Effector memory CD4-positive, alpha-beta T cell (primary cell): ENCODE measurements around the gene NFATC2.
"Not testable (repeated sequence)": the region's sequence is repeated elsewhere in the genome, so short reads cannot be mapped to it uniquely, and the experiment has no call there.

ENCODE experiments used
- DNase-seq, 3 donors: peaks; one replicate each; pipeline ENCODE4 v3.0.0-alpha.2; 2020
- H3K27ac ChIP-seq: 2 replicates; pipeline ENCODE4 v1.7.0; 2013; ENCODE audit warnings: mild to moderate bottlenecking, low read length, moderate library complexity; ENCODE audit not compliant: insufficient read depth, poor library complexity, severe bottlenecking
- H3K27me3 ChIP-seq: replicated peaks from 2 replicates; pipeline ENCODE4 v1.7.0; 2013; ENCODE audit warnings: mild to moderate bottlenecking, low read length; ENCODE audit not compliant: insufficient read depth, control insufficient read depth, poor library complexity, severe bottlenecking
- H3K36me3 ChIP-seq: 2 replicates; pipeline ENCODE4 v1.7.0; 2013; ENCODE audit warnings: mild to moderate bottlenecking, low read length, moderate library complexity; ENCODE audit not compliant: control insufficient read depth, insufficient read depth
- H3K4me1 ChIP-seq: 2 replicates; pipeline ENCODE4 v1.7.0; 2013; ENCODE audit warnings: low read length, mild to moderate bottlenecking; ENCODE audit not compliant: control insufficient read depth, insufficient read depth, poor library complexity, severe bottlenecking
- H3K4me3 ChIP-seq: 2 replicates; pipeline ENCODE4 v1.7.0; 2013; ENCODE audit warnings: low read length, low read depth, mild to moderate bottlenecking; ENCODE audit not compliant: insufficient read depth, poor library complexity, severe bottlenecking
- H3K9me3 ChIP-seq: 2 replicates; pipeline ENCODE4 v1.7.0; 2013; ENCODE audit warnings: mild to moderate bottlenecking, low read length, moderate library complexity; ENCODE audit not compliant: control insufficient read depth

NFATC2 gene

DNA sequence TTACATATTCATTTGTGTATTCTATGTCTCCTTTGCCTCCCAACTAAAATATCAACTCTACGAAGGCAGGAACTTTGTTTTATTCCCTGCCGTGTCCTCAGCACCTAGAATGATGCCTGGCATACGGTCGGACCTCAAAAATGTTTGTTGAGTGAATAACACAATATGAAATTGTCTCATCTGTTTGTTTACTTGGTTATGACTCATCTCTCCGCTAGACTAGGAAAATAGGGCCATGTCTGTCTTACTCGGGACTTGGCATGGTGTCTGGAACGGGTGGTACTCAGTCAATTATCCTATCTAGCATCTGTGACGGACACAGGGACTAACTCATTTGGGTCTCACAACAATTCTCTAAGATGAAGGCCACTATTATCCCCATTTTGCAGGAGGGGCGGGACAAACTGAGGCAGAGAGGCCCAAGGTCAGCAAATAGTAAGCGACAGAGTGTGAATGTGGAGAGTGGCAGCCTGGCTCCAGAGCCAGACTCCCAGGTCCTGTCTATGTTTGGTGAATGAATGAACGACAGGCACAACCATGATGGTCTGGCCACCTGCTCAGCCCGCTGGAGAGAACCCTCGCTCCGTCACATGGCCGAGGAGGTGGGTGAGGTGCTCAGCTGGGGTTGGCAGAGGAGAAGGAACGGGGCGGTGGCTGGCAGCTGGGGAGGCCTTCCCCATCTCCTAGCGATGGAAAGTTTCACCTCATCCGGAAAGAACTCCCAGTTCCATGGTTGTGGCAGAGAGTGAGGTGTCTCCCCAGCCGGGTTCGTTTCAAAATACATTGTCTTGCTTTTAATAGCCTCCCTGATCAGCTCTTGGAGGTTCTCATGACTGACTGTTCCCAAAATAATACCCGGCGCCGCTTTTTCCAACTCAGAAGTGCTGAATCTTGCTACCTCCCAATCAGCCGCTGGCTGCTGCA, 27.6 kb upstream of the NFATC2 start:
- Histone ChIP-seq H3K9me3 (no peaks in the 10 kb centered on the region), H3K36me3 (no peaks in the 10 kb centered on the region), H3K27ac (no peak overlapping the region), H3K27me3 (no peaks in the 10 kb centered on the region), H3K4me1 (no peaks in the 10 kb centered on the region), H3K4me3 (no peak overlapping the region)
- no peak for DNase-seq

DNA sequence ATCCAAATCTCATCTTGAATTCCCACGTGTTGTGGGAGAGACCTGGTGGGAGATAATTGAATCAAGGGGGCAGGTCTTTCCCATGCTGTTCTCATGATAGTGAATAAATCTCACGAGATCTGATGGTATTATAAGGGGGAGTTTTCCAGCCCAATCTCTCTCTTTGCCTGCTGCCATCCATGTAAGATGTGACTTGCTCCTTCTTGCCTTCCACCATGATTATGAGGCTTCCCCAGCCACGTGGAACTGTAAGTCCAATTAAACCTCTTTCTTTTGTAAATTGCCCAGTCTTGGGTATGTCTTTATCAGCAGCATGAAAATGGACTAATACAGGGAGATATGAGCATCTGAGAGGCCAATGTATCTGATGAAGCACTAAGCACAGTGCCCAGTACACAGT, 26.0 kb upstream of the NFATC2 start:
- not testable (repeated sequence) for H3K4me1 ChIP-seq, H3K27ac ChIP-seq, H3K36me3 ChIP-seq, H3K9me3 ChIP-seq, H3K27me3 ChIP-seq, H3K4me3 ChIP-seq, DNase-seq

DNA sequence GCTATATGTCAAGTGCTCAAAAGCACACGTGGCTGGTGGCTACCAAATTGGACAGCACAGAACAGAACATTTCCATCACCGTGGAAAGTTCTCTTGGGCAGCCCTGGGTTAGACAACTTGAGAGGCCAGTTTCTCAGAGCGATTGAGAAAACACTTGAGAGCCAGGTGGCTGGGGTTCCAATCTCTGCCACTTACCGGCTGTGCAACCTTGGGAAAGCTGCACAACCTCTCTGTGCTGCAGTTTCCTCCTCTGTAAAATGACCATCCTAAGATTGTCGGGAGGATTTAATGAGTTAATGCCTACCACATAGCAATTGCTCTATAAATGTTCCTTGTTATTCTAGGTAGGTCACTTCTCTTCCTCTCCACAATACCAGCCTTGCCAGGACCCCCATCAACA, 25.1 kb upstream of the NFATC2 start:
- no peak for DNase-seq
- Histone ChIP-seq H3K36me3 (no peaks in the 10 kb centered on the region), H3K4me1 (peaks cover 6% of the 10 kb centered on the region), H3K27ac (no peak overlapping the region), H3K9me3 (no peaks in the 10 kb centered on the region), H3K27me3 (peaks cover 8% of the 10 kb centered on the region), H3K4me3 (no peak overlapping the region)

DNA sequence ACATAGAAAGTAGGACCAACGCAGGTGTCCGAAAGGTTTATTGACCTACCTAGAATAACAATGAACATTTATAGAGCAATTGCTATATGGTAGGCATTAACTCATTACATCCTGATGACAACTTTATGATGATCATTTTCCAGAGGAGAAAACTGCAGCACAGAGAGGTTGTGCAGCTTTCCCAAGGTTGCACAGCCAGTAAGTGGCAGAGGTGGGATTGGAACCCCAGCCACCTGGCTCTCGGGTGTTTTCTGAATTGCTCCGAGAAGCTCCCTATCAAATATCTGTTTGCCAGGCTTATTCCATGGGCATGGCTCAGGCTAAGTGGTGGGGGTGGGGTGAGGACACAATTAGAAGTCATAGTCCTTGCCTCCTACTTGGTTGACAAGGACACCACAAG, 24.1 kb upstream of the NFATC2 start:
- peaks cover 14% of the 10 kb centered on the region for H3K4me1 ChIP-seq
- no peak overlapping the region for H3K27ac ChIP-seq
- H3K4me3 ChIP-seq = no peak overlapping the region
- no peaks in the 10 kb centered on the region for H3K36me3 ChIP-seq
- H3K9me3 ChIP-seq = no peaks in the 10 kb centered on the region
- no peak for DNase-seq
- H3K27me3 ChIP-seq = peaks cover 18% of the 10 kb centered on the region

DNA sequence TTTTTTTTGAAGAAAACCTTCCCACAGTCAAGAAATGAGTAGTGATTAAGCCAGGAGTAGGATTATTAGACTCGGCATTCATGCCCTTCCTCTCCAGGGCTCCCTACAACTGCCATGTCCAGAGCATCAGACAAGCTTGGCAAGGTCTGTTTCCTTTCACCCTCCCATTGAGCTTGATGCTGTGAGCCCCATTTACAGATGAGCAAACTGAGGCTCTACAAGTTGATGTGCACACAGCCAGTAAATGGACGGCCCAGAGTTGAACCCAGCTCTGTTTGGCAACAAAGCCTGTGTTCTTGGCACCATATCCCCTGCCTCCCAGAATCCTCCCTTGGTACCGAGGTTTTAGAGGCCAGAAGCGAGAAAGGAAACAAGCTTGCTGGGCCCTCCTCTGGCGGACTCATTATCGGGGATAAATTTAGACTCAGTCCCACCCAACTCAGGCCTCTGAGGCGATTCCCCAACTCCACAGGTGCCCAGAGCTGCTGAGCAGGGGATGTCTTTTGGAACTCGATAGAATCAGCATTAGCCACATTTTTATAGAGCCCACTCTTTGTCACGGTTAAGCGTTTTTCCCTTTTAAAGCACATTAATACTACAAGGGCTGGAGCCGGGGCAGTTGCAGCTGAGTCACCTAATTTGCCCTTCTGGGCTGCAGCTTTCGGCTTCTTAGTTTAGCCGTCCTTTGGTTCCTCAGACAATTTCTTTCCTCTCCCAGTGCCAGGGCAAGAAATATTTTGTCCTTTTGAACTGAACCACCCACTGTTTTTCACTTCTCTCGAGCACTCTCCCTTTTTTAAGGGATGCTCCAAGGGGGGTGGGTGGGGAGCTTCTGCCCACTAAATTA, 23.0 kb upstream of the NFATC2 start:
- Histone ChIP-seq H3K36me3 (no peaks in the 10 kb centered on the region), H3K27me3 (peaks cover 29% of the 10 kb centered on the region), H3K9me3 (no peaks in the 10 kb centered on the region), H3K4me1 (peaks cover 20% of the 10 kb centered on the region), H3K27ac (no peak overlapping the region), H3K4me3 (no peak overlapping the region)
- DNase-seq = no peak

DNA sequence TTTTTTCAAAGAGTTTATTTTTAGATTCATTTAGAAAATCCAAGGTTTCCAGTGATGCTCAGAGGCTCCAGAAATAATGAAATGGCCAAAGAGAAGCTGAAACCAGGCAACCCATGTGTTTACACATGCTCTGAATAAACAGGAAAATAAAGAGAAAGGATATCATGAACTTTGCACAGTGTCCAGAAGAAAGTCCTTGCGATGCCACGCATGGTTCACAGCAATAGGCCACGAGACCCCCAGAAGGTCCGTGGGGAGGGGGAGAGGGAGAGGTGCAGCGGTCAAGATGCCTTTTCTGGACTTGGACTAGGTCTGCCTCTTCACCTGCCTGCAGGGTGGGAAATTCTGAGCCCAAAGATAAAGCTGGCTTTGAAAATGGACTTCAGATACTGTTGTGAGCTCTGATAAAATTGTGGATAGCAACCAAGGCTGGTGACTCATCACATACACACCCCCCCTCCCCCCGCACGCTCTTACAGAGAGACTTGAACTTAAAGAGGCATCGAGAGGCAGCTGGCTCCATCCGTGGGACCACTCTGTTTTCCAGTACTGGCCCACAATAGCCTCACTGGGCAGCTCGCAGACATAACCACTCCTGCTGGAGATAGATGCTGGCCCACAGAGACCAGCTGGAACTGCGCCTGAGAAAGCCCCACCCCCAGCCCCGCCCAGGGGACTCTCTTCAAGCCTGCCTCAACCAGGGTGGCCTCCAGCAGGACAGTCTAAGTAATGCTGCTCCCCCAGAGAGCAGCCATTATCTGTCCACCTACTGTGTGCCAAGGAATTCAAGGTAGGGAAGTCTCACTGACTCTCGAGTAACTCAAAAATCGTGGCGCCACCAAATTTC, 21.2 kb upstream of the NFATC2 start:
- Histone ChIP-seq H3K4me1 (peaks cover 20% of the 10 kb centered on the region), H3K36me3 (no peaks in the 10 kb centered on the region), H3K27ac (no peak overlapping the region), H3K9me3 (no peaks in the 10 kb centered on the region), H3K4me3 (no peak overlapping the region), H3K27me3 (peaks cover 47% of the 10 kb centered on the region)
- DNase-seq = no peak

DNA sequence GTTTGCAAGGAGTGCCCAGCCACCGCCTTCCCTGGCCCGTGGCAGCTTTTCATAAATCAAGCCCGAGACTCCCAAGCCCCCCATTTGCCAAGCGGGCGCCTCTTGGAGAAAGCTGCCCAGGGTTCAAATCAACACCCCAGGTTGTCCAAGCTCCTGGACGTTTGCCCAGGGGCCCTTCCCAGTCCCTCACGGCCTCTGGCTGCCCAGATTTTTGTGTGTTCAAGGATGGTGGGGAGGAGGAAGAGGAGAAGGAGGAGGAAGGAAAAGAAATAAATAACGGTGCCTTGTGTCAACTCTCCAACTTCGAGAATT, 20.6 kb upstream of the NFATC2 start:
- Histone ChIP-seq H3K27ac (no peak overlapping the region), H3K27me3 (peaks cover 52% of the 10 kb centered on the region), H3K4me3 (peak overlapping the region; percentile 47), H3K4me1 (peaks cover 20% of the 10 kb centered on the region), H3K36me3 (no peaks in the 10 kb centered on the region), H3K9me3 (no peaks in the 10 kb centered on the region)
- no peak for DNase-seq

DNA sequence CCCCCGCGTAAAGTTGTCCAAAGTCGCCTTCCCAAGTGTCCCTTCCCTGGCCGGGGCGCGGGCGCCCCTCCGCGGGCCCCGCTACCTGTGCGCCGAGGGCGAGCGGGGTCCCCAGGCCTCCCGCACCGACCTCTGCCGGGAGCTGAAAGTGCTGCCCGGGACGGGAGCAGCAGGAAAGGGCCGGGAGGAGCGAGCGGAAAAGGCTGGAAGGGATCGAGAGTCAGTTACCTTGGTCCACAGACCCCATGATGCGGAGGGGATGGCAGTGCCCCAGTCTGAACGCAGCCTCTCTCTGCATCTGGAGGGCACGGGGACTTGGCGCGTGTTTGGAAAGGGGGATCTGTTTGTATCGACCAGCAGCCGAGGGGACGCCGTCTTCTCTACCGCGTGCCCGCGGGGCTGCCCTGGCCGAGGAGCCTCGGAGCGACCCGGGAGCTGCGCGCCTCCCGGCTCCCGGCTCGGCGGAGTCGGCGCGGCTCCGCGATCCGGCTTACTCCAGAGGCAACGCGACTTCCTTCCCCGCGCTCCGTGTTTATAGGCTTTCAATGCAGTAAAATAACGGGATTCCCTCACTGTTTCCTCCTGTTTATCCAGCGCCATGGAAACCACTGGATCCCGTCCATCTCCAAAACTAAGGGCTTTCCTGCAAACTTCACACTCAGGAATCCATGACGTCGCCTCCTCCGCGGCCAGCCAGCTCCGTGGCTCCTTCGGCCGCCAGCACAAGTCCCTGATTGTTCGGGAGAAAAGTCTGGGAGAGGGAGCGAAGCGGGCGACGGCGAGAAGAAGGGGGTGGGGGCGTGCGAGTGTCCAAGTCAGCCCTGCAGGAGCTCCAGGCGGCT, 20.0 kb upstream of the NFATC2 start:
- H3K27ac ChIP-seq = no peak overlapping the region
- H3K27me3 ChIP-seq = peaks cover 52% of the 10 kb centered on the region
- DNase-seq = no peak
- no peaks in the 10 kb centered on the region for H3K36me3 ChIP-seq
- peaks cover 20% of the 10 kb centered on the region for H3K4me1 ChIP-seq
- no peaks in the 10 kb centered on the region for H3K9me3 ChIP-seq
- H3K4me3 ChIP-seq = peak overlapping the region; percentile 47

DNA sequence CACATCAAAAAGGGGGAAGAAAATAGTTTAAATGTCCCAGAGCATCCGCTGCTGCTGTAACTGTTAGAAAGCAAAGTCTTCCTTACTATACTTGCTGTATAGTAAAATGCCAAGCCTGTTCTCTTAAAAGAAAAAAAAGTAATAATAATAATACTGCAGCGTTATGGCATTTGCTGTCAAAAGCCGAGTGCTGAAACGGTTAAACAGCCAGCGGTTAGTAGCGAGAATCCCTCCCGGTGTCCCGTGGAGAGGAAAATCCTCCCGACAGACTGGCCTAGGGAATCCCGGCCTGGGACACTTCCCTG, 19.5 kb upstream of the NFATC2 start:
- Histone ChIP-seq H3K27ac (no peak overlapping the region), H3K9me3 (no peaks in the 10 kb centered on the region), H3K36me3 (no peaks in the 10 kb centered on the region), H3K4me1 (peaks cover 20% of the 10 kb centered on the region), H3K4me3 (peak overlapping the region; percentile 47), H3K27me3 (peaks cover 52% of the 10 kb centered on the region)
- DNase-seq = no peak
